ENCODE results near the gene CLEC16A.

GRCh38 chr16:10930755-10931093 lies 13.6 kb upstream of the CLEC16A start:
- TF ChIP-seq CTCF (IDR thresholded peaks at IDR 0.05) (no peak), POLR2A (IDR thresholded peaks at IDR 0.05) (no peak)
